GM23338 (cell line): Measurements from ENCODE around the gene FSD1. TPM values are rescaled to one million over a fixed set of nuclear protein-coding genes. Genes with fewer than 3 reads are reported as not detected.

Experiments used
- ATAC-seq: fragments of 200-7000 bp; cut with Tn5 transposase; 3 replicates; pipeline ENCODE4 v1.9.1; 2020
- DNase-seq: peaks from one replicate; pipeline ENCODE4 v3.0.0-alpha.2; 2015; ENCODE audit warnings: low spot score
- H2AFZ ChIP-seq: fragments of 200-600 bp; sonication (generic); 2 replicates; pipeline ENCODE4 v1.8.0; 2016; ENCODE audit warnings: antibody characterized with exemption, mild to moderate bottlenecking, moderate library complexity
- H3F3A ChIP-seq: fragments of 200-600 bp; sonication (generic); replicated peaks from 2 replicates; pipeline ENCODE4 v1.8.0; 2017; ENCODE audit warnings: antibody characterized with exemption, mixed run types, low read depth
- H3K27ac ChIP-seq: fragments of 200-600 bp; sonication (generic); 2 replicates; pipeline ENCODE4 v1.6.1; 2016; ENCODE audit warnings: low read depth
- H3K27me3 ChIP-seq: fragments of 200-600 bp; sonication (generic); 2 replicates; pipeline ENCODE4 v1.8.0; 2016; ENCODE audit warnings: mild to moderate bottlenecking, mixed run types, moderate library complexity; ENCODE audit not compliant: insufficient read depth
- H3K36me3 ChIP-seq: fragments of 200-600 bp; sonication (generic); 2 replicates; pipeline ENCODE4 v1.8.0; 2016; ENCODE audit warnings: mild to moderate bottlenecking; ENCODE audit not compliant: insufficient read depth
- H3K4me1 ChIP-seq: fragments of 200-600 bp; sonication (generic); 2 replicates; pipeline ENCODE4 v1.8.0; 2016; ENCODE audit warnings: mild to moderate bottlenecking, moderate library complexity; ENCODE audit not compliant: insufficient read depth
- H3K4me2 ChIP-seq: fragments of 200-600 bp; sonication (generic); 2 replicates; pipeline ENCODE4 v1.7.1; 2017; ENCODE audit warnings: mixed run types
- H3K4me3 ChIP-seq: fragments of 200-600 bp; sonication (generic); 2 replicates; pipeline ENCODE4 v1.6.1; 2016; ENCODE audit warnings: mixed run types
- H3K79me2 ChIP-seq: fragments of 200-600 bp; sonication (generic); replicated peaks from 2 replicates; pipeline ENCODE4 v1.8.0; 2017; ENCODE audit warnings: mild to moderate bottlenecking; ENCODE audit not compliant: insufficient read depth
- H3K9me2 ChIP-seq: fragments of 200-600 bp; sonication (generic); 2 replicates; pipeline ENCODE4 v1.8.0; 2017; ENCODE audit not compliant: insufficient read depth
- H4K20me1 ChIP-seq: fragments of 200-600 bp; sonication (generic); replicated peaks from 2 replicates; pipeline ENCODE4 v1.8.0; 2017; ENCODE audit warnings: mild to moderate bottlenecking; ENCODE audit not compliant: insufficient read depth
- H3K27ac Mint-ChIP-seq: 2 replicates; pipeline ENCODE4 v1.8.0; 2020; ENCODE audit warnings: inconsistent platforms, mild to moderate bottlenecking, moderate library complexity, mixed read lengths
- H3K27me3 Mint-ChIP-seq: 3 replicates; pipeline ENCODE4 v1.8.0; 2022; ENCODE audit warnings: low read depth, mild to moderate bottlenecking, moderate library complexity, mixed read lengths, inconsistent platforms; ENCODE audit not compliant: insufficient read depth, poor library complexity
- H3K36me3 Mint-ChIP-seq: 3 replicates; pipeline ENCODE4 v1.8.0; 2021; ENCODE audit warnings: low read depth, mild to moderate bottlenecking, inconsistent platforms, moderate library complexity, mixed read lengths
- H3K4me1 Mint-ChIP-seq: 3 replicates; pipeline ENCODE4 v1.8.0; 2020; ENCODE audit warnings: mild to moderate bottlenecking, inconsistent platforms, mixed read lengths
- H3K4me3 Mint-ChIP-seq: 3 replicates; pipeline ENCODE4 v1.8.0; 2021; ENCODE audit warnings: moderate library complexity, mild to moderate bottlenecking, inconsistent platforms, mixed read lengths
- H3K9me3 Mint-ChIP-seq: 3 replicates; pipeline ENCODE4 v1.8.0; 2020; ENCODE audit warnings: moderate library complexity, mild to moderate bottlenecking, inconsistent platforms, mixed read lengths
- CREB1 ChIP-seq: fragments of 250-450 bp; sonication (Bioruptor Pico); IDR thresholded peaks from 2 replicates; pipeline ENCODE4 v1.5.0; 2020; ENCODE audit warnings: low read depth, mild to moderate bottlenecking, moderate library complexity
- EZH2 ChIP-seq: fragments of 200-600 bp; sonication (generic); IDR thresholded peaks from one replicate; pipeline ENCODE4 v1.8.0; 2017; ENCODE audit warnings: antibody characterized with exemption, mild to moderate bottlenecking, low read depth; ENCODE audit not compliant: unreplicated experiment
- EZH2phosphoT487 ChIP-seq: fragments of 200-600 bp; sonication (generic); IDR thresholded peaks from one replicate; pipeline ENCODE4 v1.8.1; 2018; ENCODE audit warnings: antibody characterized with exemption; ENCODE audit not compliant: unreplicated experiment
- JUNB ChIP-seq: IDR thresholded peaks from one replicate; pipeline ENCODE4 v1.6.1; 2016; ENCODE audit warnings: antibody characterized with exemption; ENCODE audit not compliant: unreplicated experiment
- NANOG ChIP-seq: IDR thresholded peaks from 2 replicates; pipeline ENCODE4 v1.6.1; 2016; ENCODE audit warnings: antibody characterized with exemption, borderline replicate concordance
- POLR2AphosphoS5 ChIP-seq: IDR thresholded peaks from 2 replicates; pipeline ENCODE4 v1.6.1; 2016; ENCODE audit warnings: antibody characterized with exemption, low read depth
- STAT1 ChIP-seq: IDR thresholded peaks from one replicate; pipeline ENCODE4 v1.6.1; 2016; ENCODE audit warnings: antibody characterized with exemption; ENCODE audit not compliant: unreplicated experiment
- ZNF114 ChIP-seq: fragments of 250-450 bp; sonication (Bioruptor Pico); IDR thresholded peaks from 2 replicates; pipeline ENCODE4 v1.5.0; 2020; ENCODE audit warnings: mild to moderate bottlenecking, moderate library complexity
- ZNF331 ChIP-seq: fragments of 250-450 bp; sonication (Bioruptor Pico); IDR thresholded peaks from 2 replicates; pipeline ENCODE4 v1.5.0; 2020; ENCODE audit warnings: low read depth, mild to moderate bottlenecking, moderate library complexity
- polyA plus RNA-seq: library from polyadenylated mRNA; unstranded; fragments of >200 nt; fragmentation: Nextera tagmentation; extraction: Ambion mirVana; gene quantifications from 2 replicates; pipeline ENCODE4 v1.2.1, GENCODE V29; 2016
- total RNA-seq: library from RNA; depleted of rRNA; stranded (reverse); fragments of >200 nt; shearing (Covaris generic); gene quantifications from 2 replicates; pipeline ENCODE4 v1.2.3, GENCODE V29; 2014
- TF ChIP-seq, protein P1 (sequence below): fragments of 250-450 bp; sonication (Bioruptor Pico); IDR thresholded peaks from 2 replicates; pipeline ENCODE4 v1.5.0; 2020; ENCODE audit warnings: mild to moderate bottlenecking, moderate library complexity
- TF ChIP-seq, protein P2 (sequence below): IDR thresholded peaks from 2 replicates; pipeline ENCODE4 v1.6.1; 2016; ENCODE audit warnings: antibody characterized with exemption
- TF ChIP-seq, protein P3 (sequence below), 2 experiments: fragments of 200-600 bp in 1 of 2; sonication (generic) in 1 of 2; conservative IDR thresholded peaks; 2 replicates each; pipeline versions ENCODE4 v1.5.1 to v1.6.1; 2016 to 2017; ENCODE audit warnings: antibody characterized with exemption in 2 of 2, low read depth in 2 of 2, mild to moderate bottlenecking in 2 of 2, moderate library complexity in 1 of 2
- TF ChIP-seq, protein P4 (sequence below): IDR thresholded peaks from one replicate; pipeline ENCODE4 v1.6.1; 2018; ENCODE audit warnings: antibody characterized with exemption; ENCODE audit not compliant: unreplicated experiment

Gene FSD1
- total and polyA plus RNA-seq, 2 experiments from 2014 or later, result 50.7 to 82.9 TPM

DNA sequence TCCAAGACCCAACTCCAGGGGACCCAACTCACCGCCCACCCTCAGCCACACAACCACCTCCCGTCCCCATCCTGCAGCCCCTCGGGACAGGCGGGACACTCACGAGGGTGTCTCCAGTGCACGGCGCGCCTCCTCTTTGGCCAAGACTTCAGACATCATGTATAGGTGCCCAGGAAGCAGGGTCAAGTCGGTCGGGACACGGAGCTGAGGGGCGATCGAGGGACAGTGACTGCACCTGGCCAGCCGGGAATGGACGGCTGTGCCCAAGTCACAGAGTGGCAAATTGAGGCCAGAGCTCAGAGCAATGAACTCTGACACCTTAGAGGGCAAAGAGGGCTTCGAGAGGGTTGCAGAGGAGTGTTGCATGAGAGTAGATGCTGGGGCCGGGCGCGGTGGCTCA, 25.5 kb downstream of the FSD1 start:
- H3K36me3 ChIP-seq, result no peaks in the 10 kb centered on the region
- DNase-seq (no peak), ATAC-seq (no peak)
- H3K9me2 ChIP-seq, result 0 out of 2 replicates have a peak, but pooled peaks cover 2% of the 10 kb centered on the region
- no peaks in the 10 kb centered on the region; the same call in 2 of the 3 replicates for H3K9me3 Mint-ChIP-seq
- H3K4me1 ChIP-seq, result peaks cover 3% of the 10 kb centered on the region; the same call in 1 of the 2 replicates
- TF ChIP-seq, protein P1, sequence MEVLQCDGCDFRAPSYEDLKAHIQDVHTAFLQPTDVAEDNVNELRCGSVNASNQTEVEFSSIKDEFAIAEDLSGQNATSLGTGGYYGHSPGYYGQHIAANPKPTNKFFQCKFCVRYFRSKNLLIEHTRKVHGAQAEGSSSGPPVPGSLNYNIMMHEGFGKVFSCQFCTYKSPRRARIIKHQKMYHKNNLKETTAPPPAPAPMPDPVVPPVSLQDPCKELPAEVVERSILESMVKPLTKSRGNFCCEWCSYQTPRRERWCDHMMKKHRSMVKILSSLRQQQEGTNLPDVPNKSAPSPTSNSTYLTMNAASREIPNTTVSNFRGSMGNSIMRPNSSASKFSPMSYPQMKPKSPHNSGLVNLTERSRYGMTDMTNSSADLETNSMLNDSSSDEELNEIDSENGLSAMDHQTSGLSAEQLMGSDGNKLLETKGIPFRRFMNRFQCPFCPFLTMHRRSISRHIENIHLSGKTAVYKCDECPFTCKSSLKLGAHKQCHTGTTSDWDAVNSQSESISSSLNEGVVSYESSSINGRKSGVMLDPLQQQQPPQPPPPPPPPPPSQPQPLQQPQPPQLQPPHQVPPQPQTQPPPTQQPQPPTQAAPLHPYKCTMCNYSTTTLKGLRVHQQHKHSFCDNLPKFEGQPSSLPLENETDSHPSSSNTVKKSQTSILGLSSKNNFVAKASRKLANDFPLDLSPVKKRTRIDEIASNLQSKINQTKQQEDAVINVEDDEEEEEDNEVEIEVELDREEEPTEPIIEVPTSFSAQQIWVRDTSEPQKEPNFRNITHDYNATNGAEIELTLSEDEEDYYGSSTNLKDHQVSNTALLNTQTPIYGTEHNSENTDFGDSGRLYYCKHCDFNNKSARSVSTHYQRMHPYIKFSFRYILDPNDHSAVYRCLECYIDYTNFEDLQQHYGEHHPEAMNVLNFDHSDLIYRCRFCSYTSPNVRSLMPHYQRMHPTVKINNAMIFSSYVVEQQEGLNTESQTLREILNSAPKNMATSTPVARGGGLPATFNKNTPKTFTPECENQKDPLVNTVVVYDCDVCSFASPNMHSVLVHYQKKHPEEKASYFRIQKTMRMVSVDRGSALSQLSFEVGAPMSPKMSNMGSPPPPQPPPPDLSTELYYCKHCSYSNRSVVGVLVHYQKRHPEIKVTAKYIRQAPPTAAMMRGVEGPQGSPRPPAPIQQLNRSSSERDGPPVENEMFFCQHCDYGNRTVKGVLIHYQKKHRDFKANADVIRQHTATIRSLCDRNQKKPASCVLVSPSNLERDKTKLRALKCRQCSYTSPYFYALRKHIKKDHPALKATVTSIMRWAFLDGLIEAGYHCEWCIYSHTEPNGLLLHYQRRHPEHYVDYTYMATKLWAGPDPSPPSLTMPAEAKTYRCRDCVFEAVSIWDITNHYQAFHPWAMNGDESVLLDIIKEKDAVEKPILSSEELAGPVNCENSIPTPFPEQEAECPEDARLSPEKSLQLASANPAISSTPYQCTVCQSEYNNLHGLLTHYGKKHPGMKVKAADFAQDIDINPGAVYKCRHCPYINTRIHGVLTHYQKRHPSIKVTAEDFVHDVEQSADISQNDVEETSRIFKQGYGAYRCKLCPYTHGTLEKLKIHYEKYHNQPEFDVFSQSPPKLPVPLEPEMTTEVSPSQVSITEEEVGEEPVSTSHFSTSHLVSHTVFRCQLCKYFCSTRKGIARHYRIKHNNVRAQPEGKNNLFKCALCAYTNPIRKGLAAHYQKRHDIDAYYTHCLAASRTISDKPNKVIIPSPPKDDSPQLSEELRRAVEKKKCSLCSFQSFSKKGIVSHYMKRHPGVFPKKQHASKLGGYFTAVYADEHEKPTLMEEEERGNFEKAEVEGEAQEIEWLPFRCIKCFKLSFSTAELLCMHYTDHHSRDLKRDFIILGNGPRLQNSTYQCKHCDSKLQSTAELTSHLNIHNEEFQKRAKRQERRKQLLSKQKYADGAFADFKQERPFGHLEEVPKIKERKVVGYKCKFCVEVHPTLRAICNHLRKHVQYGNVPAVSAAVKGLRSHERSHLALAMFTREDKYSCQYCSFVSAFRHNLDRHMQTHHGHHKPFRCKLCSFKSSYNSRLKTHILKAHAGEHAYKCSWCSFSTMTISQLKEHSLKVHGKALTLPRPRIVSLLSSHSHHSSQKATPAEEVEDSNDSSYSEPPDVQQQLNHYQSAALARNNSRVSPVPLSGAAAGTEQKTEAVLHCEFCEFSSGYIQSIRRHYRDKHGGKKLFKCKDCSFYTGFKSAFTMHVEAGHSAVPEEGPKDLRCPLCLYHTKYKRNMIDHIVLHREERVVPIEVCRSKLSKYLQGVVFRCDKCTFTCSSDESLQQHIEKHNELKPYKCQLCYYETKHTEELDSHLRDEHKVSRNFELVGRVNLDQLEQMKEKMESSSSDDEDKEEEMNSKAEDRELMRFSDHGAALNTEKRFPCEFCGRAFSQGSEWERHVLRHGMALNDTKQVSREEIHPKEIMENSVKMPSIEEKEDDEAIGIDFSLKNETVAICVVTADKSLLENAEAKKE (CRISPR knock-in tag), result no peak
- TF ChIP-seq ZNF331 (CRISPR knock-in tag) (no peak), CREB1 (CRISPR knock-in tag) (no peak), EZH2phosphoT487 (no peak), NANOG (no peak), ZNF114 (CRISPR knock-in tag) (no peak), JUNB (no peak), POLR2AphosphoS5 (no peak), STAT1 (no peak), EZH2 (no peak)
- TF ChIP-seq, protein P2, sequence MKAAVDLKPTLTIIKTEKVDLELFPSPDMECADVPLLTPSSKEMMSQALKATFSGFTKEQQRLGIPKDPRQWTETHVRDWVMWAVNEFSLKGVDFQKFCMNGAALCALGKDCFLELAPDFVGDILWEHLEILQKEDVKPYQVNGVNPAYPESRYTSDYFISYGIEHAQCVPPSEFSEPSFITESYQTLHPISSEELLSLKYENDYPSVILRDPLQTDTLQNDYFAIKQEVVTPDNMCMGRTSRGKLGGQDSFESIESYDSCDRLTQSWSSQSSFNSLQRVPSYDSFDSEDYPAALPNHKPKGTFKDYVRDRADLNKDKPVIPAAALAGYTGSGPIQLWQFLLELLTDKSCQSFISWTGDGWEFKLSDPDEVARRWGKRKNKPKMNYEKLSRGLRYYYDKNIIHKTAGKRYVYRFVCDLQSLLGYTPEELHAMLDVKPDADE, result no peak
- TF ChIP-seq, protein P3, sequence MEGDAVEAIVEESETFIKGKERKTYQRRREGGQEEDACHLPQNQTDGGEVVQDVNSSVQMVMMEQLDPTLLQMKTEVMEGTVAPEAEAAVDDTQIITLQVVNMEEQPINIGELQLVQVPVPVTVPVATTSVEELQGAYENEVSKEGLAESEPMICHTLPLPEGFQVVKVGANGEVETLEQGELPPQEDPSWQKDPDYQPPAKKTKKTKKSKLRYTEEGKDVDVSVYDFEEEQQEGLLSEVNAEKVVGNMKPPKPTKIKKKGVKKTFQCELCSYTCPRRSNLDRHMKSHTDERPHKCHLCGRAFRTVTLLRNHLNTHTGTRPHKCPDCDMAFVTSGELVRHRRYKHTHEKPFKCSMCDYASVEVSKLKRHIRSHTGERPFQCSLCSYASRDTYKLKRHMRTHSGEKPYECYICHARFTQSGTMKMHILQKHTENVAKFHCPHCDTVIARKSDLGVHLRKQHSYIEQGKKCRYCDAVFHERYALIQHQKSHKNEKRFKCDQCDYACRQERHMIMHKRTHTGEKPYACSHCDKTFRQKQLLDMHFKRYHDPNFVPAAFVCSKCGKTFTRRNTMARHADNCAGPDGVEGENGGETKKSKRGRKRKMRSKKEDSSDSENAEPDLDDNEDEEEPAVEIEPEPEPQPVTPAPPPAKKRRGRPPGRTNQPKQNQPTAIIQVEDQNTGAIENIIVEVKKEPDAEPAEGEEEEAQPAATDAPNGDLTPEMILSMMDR (conservative IDR thresholded peaks at IDR 0.05; ENCODE audit: low read depth in 2 of 2), result no peak
- TF ChIP-seq, protein P4, sequence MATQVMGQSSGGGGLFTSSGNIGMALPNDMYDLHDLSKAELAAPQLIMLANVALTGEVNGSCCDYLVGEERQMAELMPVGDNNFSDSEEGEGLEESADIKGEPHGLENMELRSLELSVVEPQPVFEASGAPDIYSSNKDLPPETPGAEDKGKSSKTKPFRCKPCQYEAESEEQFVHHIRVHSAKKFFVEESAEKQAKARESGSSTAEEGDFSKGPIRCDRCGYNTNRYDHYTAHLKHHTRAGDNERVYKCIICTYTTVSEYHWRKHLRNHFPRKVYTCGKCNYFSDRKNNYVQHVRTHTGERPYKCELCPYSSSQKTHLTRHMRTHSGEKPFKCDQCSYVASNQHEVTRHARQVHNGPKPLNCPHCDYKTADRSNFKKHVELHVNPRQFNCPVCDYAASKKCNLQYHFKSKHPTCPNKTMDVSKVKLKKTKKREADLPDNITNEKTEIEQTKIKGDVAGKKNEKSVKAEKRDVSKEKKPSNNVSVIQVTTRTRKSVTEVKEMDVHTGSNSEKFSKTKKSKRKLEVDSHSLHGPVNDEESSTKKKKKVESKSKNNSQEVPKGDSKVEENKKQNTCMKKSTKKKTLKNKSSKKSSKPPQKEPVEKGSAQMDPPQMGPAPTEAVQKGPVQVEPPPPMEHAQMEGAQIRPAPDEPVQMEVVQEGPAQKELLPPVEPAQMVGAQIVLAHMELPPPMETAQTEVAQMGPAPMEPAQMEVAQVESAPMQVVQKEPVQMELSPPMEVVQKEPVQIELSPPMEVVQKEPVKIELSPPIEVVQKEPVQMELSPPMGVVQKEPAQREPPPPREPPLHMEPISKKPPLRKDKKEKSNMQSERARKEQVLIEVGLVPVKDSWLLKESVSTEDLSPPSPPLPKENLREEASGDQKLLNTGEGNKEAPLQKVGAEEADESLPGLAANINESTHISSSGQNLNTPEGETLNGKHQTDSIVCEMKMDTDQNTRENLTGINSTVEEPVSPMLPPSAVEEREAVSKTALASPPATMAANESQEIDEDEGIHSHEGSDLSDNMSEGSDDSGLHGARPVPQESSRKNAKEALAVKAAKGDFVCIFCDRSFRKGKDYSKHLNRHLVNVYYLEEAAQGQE, result no peak
- no peak overlapping the region for H3K4me2 ChIP-seq
- no peak overlapping the region for H3K4me3 Mint-ChIP-seq
- no peak overlapping the region for H3K4me3 ChIP-seq
- peaks cover 26% of the 10 kb centered on the region for H3K27me3 Mint-ChIP-seq
- H3K4me1 Mint-ChIP-seq, result peaks cover 18% of the 10 kb centered on the region
- peaks cover 18% of the 10 kb centered on the region for H3K36me3 Mint-ChIP-seq
- no peak overlapping the region for H2AFZ ChIP-seq
- H4K20me1 ChIP-seq, result no peaks in the 10 kb centered on the region; the same call in 1 of the 2 replicates
- peaks cover 6% of the 10 kb centered on the region; the same call in 1 of the 2 replicates for H3F3A ChIP-seq
- H3K27ac ChIP-seq, result no peak overlapping the region
- H3K27me3 ChIP-seq, result no peaks in the 10 kb centered on the region
- H3K79me2 ChIP-seq, result no peaks in the 10 kb centered on the region
- no peak overlapping the region for H3K27ac Mint-ChIP-seq
